NCI-H510A (cell line): ENCODE results near the gene ORAI3.

Experiments
- DNase-seq: peaks from one replicate; lab custom pipeline; 2025; lab: John Stamatoyannopoulos, UW

ORAI3 gene

GRCh38 chr16:30947859-30948666 is 805 bp upstream of the ORAI3 start:
- peak; percentile 43 for DNase-seq

GRCh38 chr16:30949650-30950515 is 1.0 kb downstream of the ORAI3 start:
- peak; percentile 62 for DNase-seq

GRCh38 chr16:30950516-30951065 is 1.7 kb downstream of the ORAI3 start:
- DNase-seq = no peak

DNA sequence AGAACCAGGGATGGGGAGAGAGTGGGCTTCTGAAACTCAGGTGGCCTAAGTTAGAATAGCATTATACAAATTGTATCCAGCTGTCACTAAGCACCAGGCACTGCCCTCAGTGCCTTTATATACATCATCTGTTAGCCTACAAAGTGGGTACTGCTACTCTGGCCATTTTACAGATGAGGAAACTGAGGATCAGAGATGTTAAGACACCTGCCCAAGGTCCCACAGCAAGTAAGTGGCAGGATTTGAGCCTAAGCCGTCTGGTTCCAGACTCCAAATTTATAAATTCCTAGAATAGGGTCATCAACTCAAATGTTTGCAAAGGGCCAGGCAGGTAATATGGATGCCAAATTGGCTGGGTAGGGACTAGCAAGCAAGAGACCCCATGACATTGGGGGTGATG is 2.3 kb downstream of the ORAI3 start:
- no peak for DNase-seq

DNA sequence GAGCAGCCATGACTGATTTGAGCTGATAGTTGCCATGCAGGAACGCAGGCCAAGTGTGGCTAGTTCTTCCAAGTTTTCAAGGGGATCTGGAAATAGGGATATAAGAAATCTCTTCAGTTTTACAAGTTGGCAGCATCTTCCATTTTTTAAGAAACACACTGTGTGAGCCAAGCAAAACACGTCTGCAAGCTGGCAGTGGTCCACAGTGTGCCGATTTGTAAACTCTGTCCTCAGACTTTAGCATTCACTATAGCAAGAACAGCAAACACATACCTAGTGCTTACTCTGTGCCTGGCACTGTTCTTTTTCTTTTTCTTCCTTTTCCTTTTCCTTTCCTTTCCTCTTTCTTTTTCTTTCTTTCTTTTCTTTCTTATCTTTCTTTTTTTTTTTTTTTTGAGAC is 2.9 kb downstream of the ORAI3 start:
- no peak for DNase-seq

DNA sequence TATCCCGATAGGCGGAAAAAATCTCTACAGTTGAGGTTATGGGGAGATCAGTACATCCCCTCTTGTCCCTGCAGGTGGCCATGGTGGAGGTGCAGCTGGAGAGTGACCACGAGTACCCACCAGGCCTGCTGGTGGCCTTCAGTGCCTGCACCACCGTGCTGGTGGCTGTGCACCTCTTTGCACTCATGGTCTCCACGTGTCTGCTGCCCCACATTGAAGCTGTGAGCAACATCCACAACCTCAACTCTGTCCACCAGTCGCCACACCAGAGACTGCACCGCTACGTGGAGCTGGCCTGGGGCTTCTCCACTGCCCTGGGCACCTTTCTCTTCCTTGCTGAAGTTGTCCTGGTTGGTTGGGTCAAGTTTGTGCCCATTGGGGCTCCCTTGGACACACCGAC is 4.2 kb downstream of the ORAI3 start:
- DNase-seq = no peak

DNA sequence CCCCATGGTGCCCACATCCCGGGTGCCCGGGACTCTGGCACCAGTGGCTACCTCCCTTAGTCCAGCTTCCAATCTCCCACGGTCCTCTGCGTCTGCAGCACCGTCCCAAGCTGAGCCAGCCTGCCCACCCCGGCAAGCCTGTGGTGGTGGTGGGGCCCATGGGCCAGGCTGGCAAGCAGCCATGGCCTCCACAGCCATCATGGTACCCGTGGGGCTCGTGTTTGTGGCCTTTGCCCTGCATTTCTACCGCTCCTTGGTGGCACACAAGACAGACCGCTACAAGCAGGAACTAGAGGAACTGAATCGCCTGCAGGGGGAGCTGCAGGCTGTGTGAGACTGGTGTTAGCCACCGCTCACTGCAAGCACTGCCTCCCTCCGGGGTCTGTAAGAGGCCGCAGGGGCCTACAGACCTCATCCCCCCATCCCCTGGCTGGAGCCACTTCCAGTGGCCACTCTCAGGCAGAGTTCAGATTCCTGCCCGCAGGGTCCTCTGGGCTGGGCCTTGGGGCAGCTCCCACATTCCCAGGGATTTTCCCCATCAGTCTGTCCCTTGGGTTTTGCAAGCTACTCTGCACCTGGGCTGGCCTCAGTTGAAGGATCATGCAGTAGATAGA is 4.8 kb downstream of the ORAI3 start:
- peak; percentile 71 for DNase-seq

DNA sequence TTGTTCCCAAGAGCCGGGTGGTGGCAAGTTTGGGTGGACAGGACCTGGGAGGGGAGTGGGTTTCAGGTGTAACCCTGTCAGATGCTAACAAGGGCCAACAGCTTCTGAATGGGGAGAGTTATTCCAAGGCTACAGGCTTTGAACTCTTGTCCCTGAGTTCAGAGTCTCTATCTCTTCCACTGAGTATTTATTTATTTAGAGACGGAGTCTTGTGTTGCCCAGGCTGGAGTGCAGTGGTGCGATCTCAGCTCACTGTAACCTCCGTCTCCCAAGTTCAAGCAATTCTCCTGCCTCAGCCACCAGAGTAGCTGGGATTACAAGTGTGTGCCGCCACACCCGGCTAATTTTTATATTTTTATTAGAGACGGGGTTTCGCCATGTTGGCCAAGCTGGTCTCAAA is 6.1 kb downstream of the ORAI3 start:
- no peak for DNase-seq

DNA sequence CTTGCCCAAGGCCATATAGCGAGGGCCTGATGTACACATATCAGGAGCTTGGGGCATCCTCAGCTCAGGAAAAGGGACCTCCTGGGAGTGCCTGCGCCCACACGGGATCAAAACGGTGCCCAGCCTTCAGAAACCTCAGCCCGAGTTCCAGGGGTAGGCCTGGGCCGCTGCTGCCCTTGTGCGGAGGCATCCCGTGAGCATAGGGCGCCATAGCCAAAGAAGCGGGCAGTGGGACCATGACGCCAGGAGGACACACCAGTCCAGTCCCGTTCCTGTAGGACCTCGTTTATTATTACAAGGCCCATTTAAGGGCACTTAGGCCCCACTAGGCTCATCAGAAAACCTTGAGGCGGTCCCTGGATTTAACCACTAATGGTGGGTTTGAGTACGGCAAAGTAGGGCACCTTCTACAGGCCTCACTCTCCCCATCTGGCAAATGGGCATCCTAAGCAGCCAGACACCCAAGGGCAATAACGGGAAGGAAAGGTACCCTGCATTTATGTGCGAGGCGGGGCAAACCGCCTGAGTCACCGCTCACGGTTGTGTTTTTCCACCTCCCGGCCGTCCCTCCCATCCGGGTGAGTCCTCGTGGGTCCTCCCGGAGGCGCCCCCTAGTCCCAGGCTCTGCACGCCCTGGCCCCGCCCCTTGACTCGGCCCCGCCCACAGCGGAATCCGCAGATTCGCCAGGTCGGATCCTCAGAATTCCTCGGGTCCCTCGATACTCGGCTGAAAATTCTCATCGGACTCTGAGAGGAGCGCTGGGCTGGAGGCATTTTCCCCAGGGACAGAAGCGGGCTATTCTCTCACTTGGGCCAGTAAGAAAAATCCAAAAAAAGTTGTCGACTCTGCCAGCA is 8.0 kb downstream of the ORAI3 start:
- DNase-seq = peak; percentile 54

DNA sequence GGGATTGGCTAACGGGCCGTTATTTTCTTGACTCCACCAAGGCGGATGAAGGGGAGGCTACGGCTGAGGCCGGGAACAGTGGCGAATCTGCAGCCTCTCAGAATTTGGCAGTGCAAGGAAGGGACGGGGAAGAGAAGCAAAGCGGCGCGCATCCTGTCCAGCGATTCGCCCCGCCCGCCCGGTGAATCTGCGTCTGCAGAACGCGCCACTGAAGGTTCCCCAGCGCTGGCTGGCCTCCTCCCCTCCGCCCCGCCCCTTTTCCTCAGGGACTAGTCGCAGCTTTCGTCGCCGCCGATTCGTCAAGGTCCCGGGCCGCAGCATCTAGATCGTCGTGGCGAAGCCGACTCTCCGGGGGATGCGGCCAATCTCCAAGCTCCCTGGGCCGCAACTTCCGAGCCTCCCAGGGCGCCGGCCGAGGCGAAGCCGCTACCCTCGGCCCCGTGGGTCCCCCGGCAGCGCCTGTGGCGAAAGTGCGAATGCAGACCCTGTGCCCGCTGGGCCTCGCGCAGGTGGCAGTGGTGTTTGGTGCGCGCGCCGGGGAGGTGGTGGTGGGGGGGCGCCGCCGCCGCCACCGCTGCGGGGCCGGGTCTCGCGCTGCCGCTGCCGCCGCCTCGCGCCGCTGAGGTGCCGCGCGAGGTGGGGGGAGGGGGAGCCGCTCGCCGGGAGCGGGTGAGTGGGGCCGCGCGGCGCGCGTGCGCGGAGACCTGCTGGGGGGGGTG is 8.7 kb downstream of the ORAI3 start, which contains the start of gene SETD1A:
Gene SETD1A, plus strand, starts transcription at position 299 of the 719 bp plus-strand sequence. CDS start 978 bp downstream, outside the sequence.
- DNase-seq = peak; percentile 98

DNA sequence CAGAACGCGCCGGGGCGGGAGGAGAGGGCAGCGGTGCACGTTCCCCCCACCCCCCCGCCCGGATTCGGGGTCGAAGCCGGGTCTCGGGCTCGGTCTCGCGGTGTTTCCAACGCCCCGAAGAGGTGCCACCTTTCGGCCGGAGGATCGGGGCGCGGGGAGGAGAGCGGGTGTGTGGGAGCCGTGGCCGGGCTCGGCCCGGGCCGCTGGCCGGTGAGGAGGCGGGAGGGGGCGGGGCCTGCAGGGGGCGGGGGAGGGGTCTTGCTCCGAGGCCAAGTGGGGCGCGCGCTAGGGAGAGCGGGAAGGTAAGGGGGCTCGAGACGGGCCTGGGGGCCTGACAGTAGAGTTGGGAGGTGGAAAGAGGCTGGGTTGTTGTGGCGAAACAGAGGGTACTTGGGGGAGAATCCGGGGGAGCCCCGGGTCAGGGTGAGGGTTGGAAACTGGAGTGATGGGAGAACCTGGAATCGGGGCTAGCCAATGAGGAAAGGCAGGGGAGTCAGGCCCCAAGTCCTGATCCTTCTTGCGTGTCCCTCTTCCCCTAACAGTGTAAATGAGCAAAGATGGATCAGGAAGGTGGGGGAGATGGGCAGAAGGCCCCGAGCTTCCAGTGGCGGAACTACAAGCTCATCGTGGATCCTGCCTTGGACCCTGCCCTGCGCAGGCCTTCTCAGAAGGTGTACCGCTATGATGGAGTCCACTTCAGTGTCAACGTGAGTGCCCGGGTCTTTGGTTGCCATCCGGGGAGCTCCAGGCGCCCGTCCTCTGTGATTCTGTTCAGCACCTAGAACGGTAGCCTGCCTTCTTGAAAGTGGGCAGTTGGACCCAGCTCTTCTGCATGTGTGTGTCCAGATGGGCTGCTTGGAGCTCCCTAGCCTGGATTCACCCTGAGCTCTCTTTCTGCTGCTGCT is 9.6 kb downstream of the ORAI3 start:
- DNase-seq = no peak

DNA sequence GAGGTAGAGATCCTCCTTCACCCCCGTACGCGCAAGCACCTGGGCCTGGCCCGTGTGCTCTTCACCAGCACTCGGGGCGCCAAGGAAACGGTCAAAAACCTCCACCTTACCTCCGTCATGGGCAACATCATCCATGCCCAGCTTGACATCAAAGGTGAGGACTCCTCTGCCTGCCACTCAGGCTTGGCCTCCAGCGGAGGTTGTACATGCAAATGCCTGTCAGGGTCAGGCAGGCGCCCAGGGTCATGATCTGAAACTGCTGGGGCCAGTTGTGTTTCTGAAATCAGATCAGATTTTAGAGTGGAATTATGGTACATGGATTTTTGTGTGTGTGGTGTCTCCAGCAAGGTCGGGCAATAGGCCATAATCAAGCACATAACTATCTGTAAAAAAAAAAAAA is 12.5 kb downstream of the ORAI3 start:
- no peak for DNase-seq

GRCh38 chr16:30963925-30964511 is 15.2 kb downstream of the ORAI3 start:
- DNase-seq = no peak

GRCh38 chr16:30964574-30965226 is 15.8 kb downstream of the ORAI3 start:
- DNase-seq = no peak

DNA sequence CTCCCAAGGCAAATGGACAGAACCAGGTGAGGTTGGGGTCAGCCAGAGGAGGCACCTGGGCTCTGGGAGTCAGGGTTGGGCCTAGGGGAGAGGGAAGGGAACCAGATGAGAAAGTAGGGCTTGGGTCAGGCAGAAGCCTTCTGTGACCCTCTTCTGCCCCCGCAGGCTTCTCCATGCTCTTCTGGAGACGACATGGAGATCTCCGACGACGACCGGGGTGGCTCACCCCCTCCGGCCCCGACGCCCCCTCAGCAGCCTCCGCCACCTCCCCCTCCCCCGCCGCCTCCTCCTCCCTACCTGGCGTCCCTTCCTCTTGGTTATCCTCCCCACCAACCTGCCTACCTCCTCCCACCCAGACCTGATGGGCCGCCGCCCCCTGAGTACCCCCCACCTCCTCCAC is 16.6 kb downstream of the ORAI3 start:
- no peak for DNase-seq

DNA sequence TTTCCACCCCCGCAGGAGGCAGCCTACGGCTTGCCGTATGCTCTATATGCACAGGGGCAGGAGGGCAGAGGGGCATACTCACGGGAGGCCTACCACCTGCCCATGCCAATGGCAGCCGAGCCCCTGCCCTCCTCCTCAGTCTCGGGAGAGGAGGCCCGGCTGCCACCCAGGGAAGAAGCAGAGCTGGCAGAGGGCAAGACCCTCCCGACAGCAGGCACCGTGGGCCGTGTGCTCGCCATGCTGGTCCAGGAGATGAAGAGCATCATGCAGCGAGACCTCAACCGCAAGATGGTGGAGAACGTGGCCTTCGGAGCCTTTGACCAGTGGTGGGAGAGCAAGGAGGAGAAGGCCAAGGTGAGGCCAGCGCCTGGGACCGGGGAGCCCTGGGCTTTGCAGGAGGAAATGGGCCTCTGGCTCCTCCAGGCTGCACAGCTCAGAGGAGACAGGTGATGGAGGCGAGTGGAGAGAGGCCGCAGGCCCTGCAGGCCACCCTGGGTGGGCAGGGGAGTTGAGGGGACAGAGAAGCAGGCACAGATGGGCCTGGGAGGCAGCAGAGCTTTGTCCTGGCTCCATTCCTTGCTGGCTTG is 17.3 kb downstream of the ORAI3 start:
- DNase-seq = no peak

- DNase-seq = no peak
Measured at GRCh38 chr16:30967795-30968194, 18.9 kb downstream of the ORAI3 start.

DNA sequence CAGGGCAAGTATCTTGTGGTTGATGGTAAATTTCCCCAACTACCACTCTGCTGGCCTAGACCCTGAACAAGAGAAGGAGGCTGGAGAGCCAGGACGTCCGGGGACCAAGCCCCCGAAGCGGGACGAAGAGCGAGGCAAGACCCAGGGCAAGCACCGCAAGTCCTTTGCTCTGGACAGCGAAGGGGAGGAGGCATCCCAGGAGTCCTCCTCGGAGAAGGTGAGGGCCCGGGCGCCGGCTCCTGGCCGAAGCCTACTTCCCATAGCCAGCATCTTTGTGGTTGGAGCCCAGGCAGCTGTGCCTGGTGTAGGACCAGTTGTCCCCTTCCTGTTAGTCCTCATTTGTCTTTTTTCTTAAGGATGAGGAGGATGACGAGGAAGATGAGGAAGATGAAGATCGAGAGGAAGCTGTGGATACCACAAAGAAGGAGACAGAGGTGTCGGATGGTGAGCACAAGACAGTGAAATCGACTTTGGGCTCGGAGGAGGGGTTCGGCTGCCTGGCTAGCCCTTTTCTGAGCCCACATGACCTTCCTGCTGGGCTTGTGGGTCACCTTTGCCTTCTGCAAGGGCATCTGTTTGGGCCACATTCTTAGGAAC is 20.5 kb downstream of the ORAI3 start:
- DNase-seq = no peak
